ENCODE data around the gene KIF7.
"Not testable (repeated sequence)": the region's sequence is repeated elsewhere in the genome, so short reads cannot be mapped to it uniquely, and the experiment has no call there.

KIF7 gene

DNA sequence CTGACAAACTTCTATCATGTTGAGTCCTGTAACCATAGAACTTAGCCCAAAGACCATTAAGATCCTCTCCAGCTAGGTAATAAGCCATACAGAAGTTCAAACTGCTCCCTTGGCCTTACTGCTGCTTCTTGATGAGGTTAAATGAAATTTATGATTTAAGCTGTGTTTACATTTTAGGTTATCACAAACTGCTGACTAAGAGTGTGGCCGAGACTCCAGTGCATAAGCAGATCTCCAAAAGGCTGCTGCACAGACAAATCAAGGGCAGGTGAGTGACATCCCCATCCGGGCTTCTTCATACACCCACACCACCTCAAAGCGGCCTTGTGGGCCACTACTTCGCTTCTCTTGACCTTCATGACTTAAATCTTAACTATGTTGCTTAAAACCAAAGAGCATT lies 39.0 kb downstream of the KIF7 start:
- no peak for DNase-seq (ENCODE audit: low spot score)

DNA sequence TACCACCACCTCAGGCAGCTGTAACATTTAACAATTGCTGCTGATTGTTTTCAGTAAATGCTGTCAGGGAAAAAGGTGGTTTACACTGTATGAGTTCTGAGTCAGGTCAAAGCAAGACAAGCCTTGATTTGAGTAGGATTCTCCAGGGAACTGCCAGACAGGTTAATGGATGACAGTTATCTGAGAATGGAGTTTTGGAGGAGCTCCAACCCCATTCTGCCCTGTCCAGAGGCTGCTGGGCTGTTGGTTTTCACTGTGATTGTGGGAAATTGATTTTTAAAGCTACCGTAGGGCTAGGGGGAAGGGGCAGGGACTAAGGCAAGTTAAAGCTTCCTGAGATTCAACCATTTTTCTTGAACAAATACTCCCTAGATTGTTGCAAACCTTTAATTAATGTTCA lies 40.1 kb downstream of the KIF7 start:
- no peak for DNase-seq (ENCODE audit: low spot score)

DNA sequence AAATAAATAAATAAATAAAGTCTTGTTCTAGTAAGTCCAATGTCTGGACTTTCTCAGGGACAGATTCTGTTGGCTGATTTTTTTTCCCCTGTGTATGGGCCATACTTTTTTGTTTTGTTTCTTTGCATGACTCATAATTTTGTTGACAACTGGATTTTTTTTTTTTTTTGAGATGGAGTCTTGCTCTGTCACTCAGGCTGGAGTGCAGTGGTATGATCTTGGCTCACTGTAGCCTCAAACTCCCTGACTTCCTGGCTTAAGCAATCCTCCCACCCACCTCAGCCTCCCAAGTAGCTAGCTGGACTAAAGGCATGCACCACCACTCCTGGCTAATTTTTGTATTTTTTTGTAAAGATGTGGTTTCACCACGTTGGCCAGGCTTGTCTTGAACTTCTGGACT lies 41.1 kb downstream of the KIF7 start:
- no peak for DNase-seq (ENCODE audit: low spot score)

DNA sequence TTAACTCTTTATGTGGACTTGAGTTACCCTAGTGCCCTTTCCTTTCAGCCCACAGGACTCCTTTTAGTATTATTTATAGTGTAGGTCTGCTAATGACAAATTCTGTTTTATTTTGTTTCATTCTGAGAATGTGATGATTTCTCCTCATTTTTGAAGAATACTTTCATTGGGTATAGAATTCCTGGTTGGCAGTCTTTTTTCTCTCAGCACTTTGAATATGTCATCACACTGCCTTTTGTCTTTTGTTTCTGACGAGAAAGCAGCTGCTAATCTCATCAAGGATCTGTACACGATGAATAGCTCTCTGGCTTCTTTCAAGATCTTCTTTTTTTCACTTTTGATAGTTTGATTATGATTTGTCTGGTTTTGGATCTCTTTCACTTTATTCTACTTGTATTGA lies 42.2 kb downstream of the KIF7 start:
- DNase-seq (ENCODE audit: low spot score) = no peak

DNA sequence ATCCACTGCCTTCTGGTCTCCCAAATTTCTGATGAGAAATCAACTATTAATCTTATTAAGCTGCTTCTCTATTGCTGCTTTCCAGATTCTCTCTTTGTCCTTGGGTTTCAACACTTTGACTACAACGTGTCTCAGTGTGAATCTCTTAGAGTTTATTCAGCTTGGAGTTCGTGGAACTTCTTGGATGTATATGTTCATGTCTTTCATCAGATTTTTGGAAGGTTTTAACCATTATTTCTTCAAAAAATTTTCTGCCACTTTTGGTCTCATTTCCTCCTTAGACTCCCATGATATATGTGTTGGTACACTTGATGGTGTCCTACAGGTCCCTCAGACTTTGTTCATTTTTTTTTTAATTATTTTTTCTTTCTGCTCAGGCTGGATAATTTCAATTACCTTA lies 44.0 kb downstream of the KIF7 start:
- DNase-seq (ENCODE audit: low spot score) = no peak

DNA sequence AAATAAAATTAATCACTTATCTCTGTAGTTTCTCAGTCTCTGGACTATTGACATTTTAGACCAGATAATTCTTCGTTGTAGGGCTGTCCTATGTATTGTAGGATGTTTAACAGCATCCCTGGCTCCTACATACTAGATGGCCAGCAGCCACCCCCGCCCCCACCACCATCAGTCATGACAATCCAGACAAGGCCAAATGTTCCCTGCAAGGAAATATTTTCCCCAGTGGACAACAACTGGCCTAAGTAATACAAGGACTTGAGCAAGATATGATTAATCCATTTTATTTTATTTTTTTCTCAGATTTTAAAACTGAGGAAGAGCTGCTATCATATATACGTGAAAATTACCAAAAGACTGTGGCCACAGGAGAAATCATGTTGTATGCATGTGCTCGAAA lies 56.2 kb downstream of the KIF7 start:
- DNase-seq (ENCODE audit: low spot score) = no peak

DNA sequence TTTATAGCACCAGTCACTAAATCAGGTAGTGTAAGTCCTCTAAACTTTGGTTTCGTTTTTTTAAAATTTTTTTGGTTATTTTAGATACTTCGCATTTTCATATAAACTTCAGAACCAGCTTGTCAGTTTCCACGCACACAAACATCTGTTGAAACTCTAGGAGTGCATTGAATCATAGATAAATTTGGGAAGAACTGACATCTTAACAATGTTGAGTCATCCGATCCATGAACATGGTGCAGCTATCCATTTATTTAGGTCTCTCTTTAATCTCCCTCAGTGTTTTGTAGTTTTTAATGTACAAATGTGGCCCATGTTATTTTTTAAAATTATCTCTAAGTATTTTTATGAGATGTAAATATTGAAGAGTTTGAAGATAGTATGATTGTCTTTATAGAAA lies 62.2 kb downstream of the KIF7 start:
- no peak for DNase-seq (ENCODE audit: low spot score)

DNA sequence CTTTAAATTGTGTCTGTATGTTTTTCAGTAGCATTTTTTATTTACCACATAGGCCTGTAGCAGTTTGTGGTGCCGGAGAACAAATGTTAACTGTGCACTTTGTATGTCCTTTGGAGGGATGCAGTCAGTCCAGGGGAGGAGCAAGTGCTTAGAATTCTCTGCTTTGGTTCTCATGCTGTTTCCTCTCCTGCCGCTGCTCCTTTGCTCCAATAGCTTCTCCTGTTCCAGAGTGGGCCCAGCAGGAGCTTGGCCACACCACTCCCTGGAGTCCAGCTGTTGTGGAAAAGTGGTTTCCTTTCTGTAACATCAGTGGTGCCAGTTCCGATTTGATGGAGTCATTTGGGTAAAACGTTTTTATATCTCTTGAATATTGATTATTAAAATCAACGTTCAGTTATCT lies 63.4 kb downstream of the KIF7 start:
- DNase-seq (ENCODE audit: low spot score) = no peak

DNA sequence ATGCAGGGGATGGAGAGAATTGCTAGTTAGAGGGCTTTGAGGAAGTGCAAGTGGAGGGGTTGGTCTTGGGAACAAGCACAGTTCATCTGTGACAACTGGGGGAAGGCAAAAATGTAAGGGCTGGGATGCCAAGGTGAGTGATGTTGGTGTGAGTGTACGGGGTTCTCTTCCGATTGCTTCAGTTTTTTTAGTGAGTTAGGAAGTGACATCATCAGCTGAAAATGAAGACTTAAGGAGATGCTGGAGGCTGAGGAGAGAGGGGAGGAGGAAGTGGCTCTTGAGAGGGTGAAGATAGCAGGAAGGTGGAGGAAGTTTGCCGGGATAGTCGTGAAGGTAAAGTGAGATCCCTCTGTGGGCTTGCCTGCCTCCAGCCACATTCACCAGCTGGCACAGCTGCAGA lies 67.3 kb downstream of the KIF7 start:
- no peak for DNase-seq (ENCODE audit: low spot score)

DNA sequence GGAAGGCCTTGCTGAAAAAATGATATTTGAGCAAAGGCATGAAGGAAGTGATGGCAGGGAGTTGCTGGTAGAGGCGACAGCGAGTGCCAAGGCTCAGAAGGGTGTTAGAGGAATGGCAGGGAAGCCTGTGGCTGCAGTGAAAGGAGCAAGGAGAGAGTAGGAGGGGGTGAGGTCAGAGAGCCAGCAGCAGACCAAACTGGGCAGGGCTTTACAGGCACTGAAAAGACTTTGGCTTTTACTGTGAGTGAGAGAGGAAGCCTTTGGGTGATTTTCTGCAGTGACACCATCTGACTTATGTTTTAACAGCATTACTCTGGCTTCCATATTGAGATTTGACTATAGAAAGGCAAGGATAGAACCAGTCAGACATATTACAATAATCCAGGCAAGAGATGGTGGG lies 68.6 kb downstream of the KIF7 start:
- no peak for DNase-seq (ENCODE audit: low spot score)

DNA sequence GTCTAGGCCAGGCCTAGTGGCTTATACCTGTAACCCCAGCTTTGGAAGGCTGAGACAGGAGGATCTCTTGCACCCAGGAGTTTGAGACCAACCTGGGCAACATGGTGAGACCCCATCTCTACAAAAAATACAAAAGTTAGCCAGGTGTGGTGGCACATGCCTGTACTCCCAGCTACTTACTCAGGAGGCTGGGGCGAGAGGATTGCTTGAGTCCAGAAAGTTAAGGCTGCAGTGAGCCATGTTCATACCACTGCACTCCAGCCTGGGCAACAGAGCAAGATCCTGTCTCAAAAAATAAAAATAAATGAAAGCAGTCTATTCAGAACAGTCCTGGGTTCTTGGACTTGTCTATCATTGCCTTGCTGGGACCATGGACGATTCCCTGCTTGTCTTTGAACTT lies 74.5 kb downstream of the KIF7 start:
- not testable (repeated sequence) for DNase-seq (ENCODE audit: low spot score)

DNA sequence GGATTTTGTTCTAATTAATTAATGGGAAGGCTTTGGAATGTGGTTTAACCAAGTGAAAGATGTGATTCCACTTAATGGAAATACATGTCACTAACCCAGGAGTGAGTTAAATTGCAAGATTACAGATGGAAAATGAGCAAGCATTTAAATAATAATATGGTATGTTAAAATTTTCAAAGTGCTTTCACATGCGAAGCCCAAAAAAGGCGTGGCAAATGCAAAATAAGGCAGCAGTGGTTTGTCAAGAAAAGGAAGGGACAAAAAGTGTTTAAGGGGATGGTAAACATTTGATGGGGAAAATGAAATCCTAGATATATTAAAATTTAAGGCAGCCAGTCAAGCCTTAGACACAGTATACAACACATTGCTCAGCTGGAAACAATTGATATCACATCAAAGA lies 77.1 kb downstream of the KIF7 start:
- no peak for DNase-seq (ENCODE audit: low spot score)
